Caco-2 (cell line): Measurements from ENCODE around the gene GTF2F1. TPM values are rescaled to one million over a fixed set of nuclear protein-coding genes. Genes with fewer than 3 reads are reported as not detected.

ENCODE experiments used
- BruUV-seq: library from RNA; stranded (reverse); fragments of 400-500 nt; replicated peaks from 2 replicates; lab custom pipeline; 2021; lab: Mats Ljungman, UMichigan
- CTCF ChIA-PET: fragments of 300-600 bp; sonication (Branson Sonifier 250); formaldehyde crosslinking; loops from one replicate; lab custom pipeline; 2022; ENCODE audit warnings: antibody characterized with exemption; lab: Charles Lee
- POLR2A ChIA-PET: fragments of 300-600 bp; sonication (Branson Sonifier 250); formaldehyde crosslinking; loops from one replicate; lab custom pipeline; 2022; ENCODE audit warnings: antibody characterized with exemption; lab: Charles Lee
- DNase-seq, 2 experiments: peaks; one replicate each; pipeline versions ENCODE4 v3.0.0 to v3.0.0-alpha.2; 2020 to 2022
- H3K27me3 ChIP-seq: replicated peaks from 2 replicates; pipeline ENCODE4 v1.6.0; 2011; ENCODE audit warnings: low read length; ENCODE audit not compliant: control insufficient read depth, insufficient read depth
- H3K36me3 ChIP-seq: 2 replicates; pipeline ENCODE4 v1.5.1; 2011; ENCODE audit warnings: low read length; ENCODE audit not compliant: control insufficient read depth, insufficient read depth
- H3K4me1 ChIP-seq: fragments of 250-450 bp; sonication (Bioruptor Pico); 2 replicates; pipeline ENCODE4 v1.5.1; 2020; ENCODE audit warnings: mild to moderate bottlenecking
- H3K4me3 ChIP-seq: 2 replicates; pipeline ENCODE4 v1.5.1; 2011; ENCODE audit warnings: low read depth, mild to moderate bottlenecking, control low read depth, low read length
- H3K9me3 ChIP-seq: fragments of 250-450 bp; sonication (Bioruptor Pico); 2 replicates; pipeline ENCODE4 v1.5.1; 2020; ENCODE audit warnings: mild to moderate bottlenecking, moderate library complexity
- H3K27ac Mint-ChIP-seq: one replicate; pipeline ENCODE4 v1.8.0; 2022; ENCODE audit warnings: mixed read lengths; ENCODE audit not compliant: unreplicated experiment
- H3K27me3 Mint-ChIP-seq: one replicate; pipeline ENCODE4 v1.8.0; 2022; ENCODE audit warnings: mixed read lengths; ENCODE audit not compliant: insufficient read depth, unreplicated experiment
- H3K36me3 Mint-ChIP-seq: one replicate; pipeline ENCODE4 v1.8.0; 2022; ENCODE audit warnings: mild to moderate bottlenecking, mixed read lengths; ENCODE audit not compliant: insufficient read depth, unreplicated experiment
- H3K4me1 Mint-ChIP-seq: one replicate; pipeline ENCODE4 v1.8.0; 2022; ENCODE audit warnings: low read depth, mixed read lengths; ENCODE audit not compliant: unreplicated experiment
- H3K4me3 Mint-ChIP-seq: one replicate; pipeline ENCODE4 v1.8.0; 2022; ENCODE audit warnings: mild to moderate bottlenecking, moderate library complexity, mixed read lengths; ENCODE audit not compliant: unreplicated experiment
- H3K9me3 Mint-ChIP-seq: one replicate; pipeline ENCODE4 v1.8.0; 2022; ENCODE audit warnings: mixed read lengths; ENCODE audit not compliant: unreplicated experiment
- CTCF ChIP-seq, 2 experiments: fragments of 200-600 bp in 1 of 2; IDR thresholded peaks; 1 replicate in 1 of 2; 2 replicates in 1 of 2; pipeline versions ENCODE4 v1.5.1 to v1.8.0; 2011 to 2022; ENCODE audit warnings: antibody characterized with exemption in 1 of 2, control low read depth in 1 of 2, inconsistent platforms in 1 of 2, low read depth in 1 of 2, low read length in 1 of 2, mild to moderate bottlenecking in 1 of 2, moderate library complexity in 1 of 2; ENCODE audit not compliant: insufficient read depth in 1 of 2, severe bottlenecking in 1 of 2, unreplicated experiment in 1 of 2
- intact Hi-C: fragments of 100-400 bp; cut with micrococcal nuclease; formaldehyde crosslinking; loops from one replicate; pipeline ENCODE4 v1.10.0; 2022; ENCODE audit not compliant: unreplicated experiment
- total RNA-seq: library from RNA; stranded (reverse); gene quantifications from 2 replicates; pipeline ENCODE4 v1.2.3, GENCODE V29; 2022

Gene GTF2F1
- total RNA-seq, 1 experiment from 2014 or later: 77.4 TPM

GRCh38 chr19:6412447-6413091 is 19.6 kb upstream of the GTF2F1 start:
- no TSS peak for BruUV-seq
- CTCF ChIA-PET: interaction anchor here (1.5 kb wide), 1 partner anchor 19 kb away, joined by 3 read pairs; no protein-coding TSS in a partner anchor
- TF ChIP-seq CTCF (IDR thresholded peaks at IDR 0.05; ENCODE audit: insufficient read depth in 1 of 2, low read depth in 1 of 2, low read length in 1 of 2, severe bottlenecking in 1 of 2, unreplicated experiment in 1 of 2): peak; percentile 64 to 71
- Mint-ChIP-seq H3K27me3 (no peaks in the 10 kb centered on the region), H3K4me1 (peaks cover 5% of the 10 kb centered on the region), H3K9me3 (no peaks in the 10 kb centered on the region), H3K27ac (no peak overlapping the region), H3K36me3 (peaks cover 60% of the 10 kb centered on the region), H3K4me3 (no peak overlapping the region)
- intact Hi-C loops: no loop called here
- no peaks in the 10 kb centered on the region for H3K27me3 ChIP-seq
- POLR2A ChIA-PET: no interaction called here
- no peaks in the 10 kb centered on the region for H3K4me1 ChIP-seq
- peaks cover 3% of the 10 kb centered on the region for H3K36me3 ChIP-seq
- H3K4me3 ChIP-seq: no peak overlapping the region
- H3K9me3 ChIP-seq: no peaks in the 10 kb centered on the region
- DNase-seq: peak; percentile 63 to 75

GRCh38 chr19:6412061-6412446 is 19.1 kb upstream of the GTF2F1 start:
- intact Hi-C loops: no loop called here
- no peaks in the 10 kb centered on the region for H3K4me1 ChIP-seq
- H3K27me3 ChIP-seq: no peaks in the 10 kb centered on the region
- H3K4me3 Mint-ChIP-seq: no peak overlapping the region
- no peak for TF ChIP-seq CTCF (IDR thresholded peaks at IDR 0.05; ENCODE audit: insufficient read depth in 1 of 2, low read depth in 1 of 2, low read length in 1 of 2, severe bottlenecking in 1 of 2, unreplicated experiment in 1 of 2)
- peaks cover 2% of the 10 kb centered on the region for H3K36me3 ChIP-seq
- no peaks in the 10 kb centered on the region for H3K27me3 Mint-ChIP-seq
- H3K4me3 ChIP-seq: no peak overlapping the region
- no peak for DNase-seq
- H3K9me3 Mint-ChIP-seq: no peaks in the 10 kb centered on the region
- ChIA-PET CTCF (interaction anchor here (1.5 kb wide), 1 partner anchor 18 kb away, joined by 3 read pairs; no protein-coding TSS in a partner anchor), POLR2A (no interaction called here)
- H3K9me3 ChIP-seq: no peaks in the 10 kb centered on the region
- no TSS peak for BruUV-seq
- H3K36me3 Mint-ChIP-seq: peaks cover 55% of the 10 kb centered on the region
- peaks cover 5% of the 10 kb centered on the region for H3K4me1 Mint-ChIP-seq
- no peak overlapping the region for H3K27ac Mint-ChIP-seq

GRCh38 chr19:6409346-6409745 is 16.4 kb upstream of the GTF2F1 start:
- intact Hi-C loops: no loop called here
- peaks cover 5% of the 10 kb centered on the region for H3K4me1 Mint-ChIP-seq
- no TSS peak for BruUV-seq

More at GRCh38 chr19:6409346-6409745, 16.4 kb upstream of the GTF2F1 start:
- Mint-ChIP-seq H3K27ac (no peak overlapping the region), H3K36me3 (peaks cover 28% of the 10 kb centered on the region), H3K4me3 (no peak overlapping the region), H3K27me3 (no peaks in the 10 kb centered on the region), H3K9me3 (no peaks in the 10 kb centered on the region)
- no peaks in the 10 kb centered on the region for H3K27me3 ChIP-seq
- H3K4me3 ChIP-seq: no peak overlapping the region
- no peaks in the 10 kb centered on the region for H3K9me3 ChIP-seq
- DNase-seq: no peak
- ChIA-PET POLR2A (no interaction called here), CTCF (no interaction called here)
- H3K36me3 ChIP-seq: peaks cover 2% of the 10 kb centered on the region
- H3K4me1 ChIP-seq: peaks cover under 1% of the 10 kb centered on the region
- no peak for TF ChIP-seq CTCF (IDR thresholded peaks at IDR 0.05; ENCODE audit: insufficient read depth in 1 of 2, low read depth in 1 of 2, low read length in 1 of 2, severe bottlenecking in 1 of 2, unreplicated experiment in 1 of 2)
